Peyer's patch (tissue), 4 donors: Measurements from ENCODE around the gene RELCH.

Experiments used
- POLR2A ChIP-seq, 2 donors: fragments of 450-650 bp; IDR thresholded peaks; one replicate each; pipeline ENCODE4 v1.5.1; 2017; ENCODE audit warnings: antibody characterized with exemption in 2 of 2, mild to moderate bottlenecking in 2 of 2, moderate library complexity in 2 of 2
- TF ChIP-seq, protein P1 (sequence below), 6 experiments: fragments of 450-650 bp in 4 of 6; fragments of 200-600 bp in 2 of 6; sonication (generic) in 1 of 6; IDR thresholded peaks; one replicate each; pipeline ENCODE4 v1.5.1; 2017 to 2019; ENCODE audit warnings: antibody characterized with exemption in 6 of 6, mild to moderate bottlenecking in 3 of 6, moderate library complexity in 1 of 6

DNA sequence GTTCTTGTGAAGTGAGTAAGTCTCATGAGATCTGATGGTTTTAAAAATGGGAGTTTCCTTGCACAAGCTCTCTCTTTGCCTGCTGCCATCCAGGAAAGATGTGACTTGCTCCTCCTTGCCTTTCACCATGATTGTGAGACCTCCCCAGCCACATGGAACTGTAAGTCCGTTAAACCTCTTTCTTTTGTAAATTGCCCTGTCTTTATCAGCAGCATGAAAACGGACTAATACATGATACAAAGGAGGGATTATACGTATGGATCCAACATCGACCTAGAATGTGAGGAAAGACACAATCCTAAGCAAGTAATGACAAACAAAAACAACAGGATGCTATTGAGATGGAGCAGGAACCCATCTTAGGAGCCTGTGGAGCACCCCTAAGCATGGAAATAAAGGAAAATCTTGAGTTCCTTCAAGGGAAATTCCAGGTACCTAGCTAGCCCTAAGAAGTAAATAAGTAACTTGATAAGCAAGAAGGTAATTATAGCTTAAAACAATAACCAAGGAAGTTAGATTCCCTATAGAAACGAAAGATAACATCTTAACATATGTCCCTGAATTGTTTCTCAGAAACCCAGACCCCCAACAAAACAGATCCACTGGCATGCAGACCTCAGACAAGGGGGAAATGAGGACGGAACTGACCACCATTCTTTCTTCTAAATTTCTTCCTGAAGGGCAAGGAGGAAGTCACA lies 136.6 kb downstream of the RELCH start:
- TF ChIP-seq, protein P1, sequence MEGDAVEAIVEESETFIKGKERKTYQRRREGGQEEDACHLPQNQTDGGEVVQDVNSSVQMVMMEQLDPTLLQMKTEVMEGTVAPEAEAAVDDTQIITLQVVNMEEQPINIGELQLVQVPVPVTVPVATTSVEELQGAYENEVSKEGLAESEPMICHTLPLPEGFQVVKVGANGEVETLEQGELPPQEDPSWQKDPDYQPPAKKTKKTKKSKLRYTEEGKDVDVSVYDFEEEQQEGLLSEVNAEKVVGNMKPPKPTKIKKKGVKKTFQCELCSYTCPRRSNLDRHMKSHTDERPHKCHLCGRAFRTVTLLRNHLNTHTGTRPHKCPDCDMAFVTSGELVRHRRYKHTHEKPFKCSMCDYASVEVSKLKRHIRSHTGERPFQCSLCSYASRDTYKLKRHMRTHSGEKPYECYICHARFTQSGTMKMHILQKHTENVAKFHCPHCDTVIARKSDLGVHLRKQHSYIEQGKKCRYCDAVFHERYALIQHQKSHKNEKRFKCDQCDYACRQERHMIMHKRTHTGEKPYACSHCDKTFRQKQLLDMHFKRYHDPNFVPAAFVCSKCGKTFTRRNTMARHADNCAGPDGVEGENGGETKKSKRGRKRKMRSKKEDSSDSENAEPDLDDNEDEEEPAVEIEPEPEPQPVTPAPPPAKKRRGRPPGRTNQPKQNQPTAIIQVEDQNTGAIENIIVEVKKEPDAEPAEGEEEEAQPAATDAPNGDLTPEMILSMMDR (IDR thresholded peaks at IDR 0.05) = no peak
- TF ChIP-seq POLR2A (IDR thresholded peaks at IDR 0.05) = no peak
